H9 (cell line): Measurements from ENCODE around the gene DALRD3. TPM values are rescaled to one million over a fixed set of nuclear protein-coding genes. Genes with fewer than 3 reads are reported as not detected.

Experiments used
- DNase-seq: peaks from one replicate; pipeline ENCODE4 v3.0.0-alpha.2; 2017
- H2AFZ ChIP-seq: one replicate; pipeline ENCODE4 v1.6.1; 2013; ENCODE audit warnings: mild to moderate bottlenecking, low read length, control low read depth, moderate library complexity
- H2AK5ac ChIP-seq: 2 replicates; pipeline ENCODE4 v1.6.1; 2013; ENCODE audit warnings: low read length, control low read depth, mixed read lengths; ENCODE audit not compliant: insufficient read length
- H2BK120ac ChIP-seq: one replicate; pipeline ENCODE4 v1.6.1; 2013; ENCODE audit warnings: low read depth, mild to moderate bottlenecking, low read length, control low read depth, inconsistent platforms; ENCODE audit not compliant: poor library complexity, severe bottlenecking
- H2BK12ac ChIP-seq: 2 replicates; pipeline ENCODE4 v1.6.1; 2013; ENCODE audit warnings: low read length, control low read depth, mixed read lengths, low read depth; ENCODE audit not compliant: insufficient read length
- H2BK15ac ChIP-seq: 2 replicates; pipeline ENCODE4 v1.6.1; 2013; ENCODE audit warnings: low read depth, low read length, control low read depth
- H2BK20ac ChIP-seq: one replicate; pipeline ENCODE4 v1.6.1; 2013; ENCODE audit warnings: low read depth, mild to moderate bottlenecking, low read length, control low read depth, inconsistent platforms; ENCODE audit not compliant: poor library complexity, severe bottlenecking
- H2BK5ac ChIP-seq: 2 replicates; pipeline ENCODE4 v1.6.1; 2013; ENCODE audit warnings: low read length, control low read depth, mixed read lengths; ENCODE audit not compliant: insufficient read length
- H3K14ac ChIP-seq: 2 replicates; pipeline ENCODE4 v1.6.1; 2013; ENCODE audit warnings: low read length, control low read depth; ENCODE audit not compliant: insufficient read depth
- H3K18ac ChIP-seq: 2 replicates; pipeline ENCODE4 v1.6.1; 2013; ENCODE audit warnings: low read depth, mild to moderate bottlenecking, mixed read lengths, low read length, control low read depth; ENCODE audit not compliant: insufficient read length
- H3K23ac ChIP-seq: 2 replicates; pipeline ENCODE4 v1.6.1; 2013; ENCODE audit warnings: low read length, control low read depth, mixed read lengths, low read depth; ENCODE audit not compliant: insufficient read length
- H3K23me2 ChIP-seq: 2 replicates; pipeline ENCODE4 v1.6.1; 2013; ENCODE audit warnings: low read depth, mild to moderate bottlenecking, mixed read lengths, low read length, control low read depth; ENCODE audit not compliant: insufficient read length, poor library complexity, severe bottlenecking
- H3K27ac ChIP-seq: 2 replicates; pipeline ENCODE4 v1.5.1; 2013; ENCODE audit warnings: low read length, control low read depth, mixed read lengths, low read depth; ENCODE audit not compliant: insufficient read length
- H3K27me3 ChIP-seq: 2 replicates; pipeline ENCODE4 v1.6.1; 2013; ENCODE audit warnings: low read length, control low read depth, inconsistent platforms; ENCODE audit not compliant: insufficient read depth
- H3K4ac ChIP-seq: 2 replicates; pipeline ENCODE4 v1.6.1; 2013; ENCODE audit warnings: low read depth, mild to moderate bottlenecking, control low read depth, inconsistent platforms, low read length, moderate library complexity
- H3K4me1 ChIP-seq: 2 replicates; pipeline ENCODE4 v1.6.1; 2013; ENCODE audit warnings: low read length, control low read depth, inconsistent platforms; ENCODE audit not compliant: insufficient read depth
- H3K4me2 ChIP-seq: 2 replicates; pipeline ENCODE4 v1.6.1; 2013; ENCODE audit warnings: low read length, control low read depth, mixed read lengths; ENCODE audit not compliant: insufficient read length, insufficient read depth
- H3K56ac ChIP-seq: 2 replicates; pipeline ENCODE4 v1.6.1; 2013; ENCODE audit warnings: low read depth, mild to moderate bottlenecking, mixed read lengths, low read length, control low read depth; ENCODE audit not compliant: insufficient read length
- H3K79me1 ChIP-seq: 2 replicates; pipeline ENCODE4 v1.6.1; 2013; ENCODE audit warnings: low read depth, mild to moderate bottlenecking, moderate library complexity, low read length, control low read depth, inconsistent platforms; ENCODE audit not compliant: insufficient read depth, poor library complexity, severe bottlenecking
- H3K79me2 ChIP-seq: 2 replicates; pipeline ENCODE4 v1.6.1; 2013; ENCODE audit warnings: low read length, control low read depth, inconsistent platforms; ENCODE audit not compliant: insufficient read depth
- H3K9ac ChIP-seq: 2 replicates; pipeline ENCODE4 v1.6.1; 2013; ENCODE audit warnings: low read length, control low read depth, mixed read lengths; ENCODE audit not compliant: insufficient read length; ENCODE audit errors: extremely low read depth
- H3K9me3 ChIP-seq: one replicate; pipeline ENCODE4 v1.6.1; 2013; ENCODE audit warnings: low read depth, low read length, inconsistent platforms; ENCODE audit not compliant: control insufficient read depth
- H3T11ph ChIP-seq: one replicate; pipeline ENCODE4 v1.6.1; 2013; ENCODE audit warnings: mild to moderate bottlenecking, low read length, control low read depth, inconsistent platforms
- H4K20me1 ChIP-seq: one replicate; pipeline ENCODE4 v1.6.1; 2013; ENCODE audit not compliant: control insufficient read depth, insufficient read length, insufficient read depth
- H4K5ac ChIP-seq: 2 replicates; pipeline ENCODE4 v1.6.1; 2013; ENCODE audit warnings: low read depth, mild to moderate bottlenecking, mixed read lengths, low read length, control low read depth; ENCODE audit not compliant: insufficient read length
- H4K8ac ChIP-seq: replicated peaks from 2 replicates; pipeline ENCODE4 v1.6.1; 2013; ENCODE audit warnings: low read length, control low read depth, mixed read lengths, low read depth; ENCODE audit not compliant: insufficient read length
- H4K91ac ChIP-seq: 2 replicates; pipeline ENCODE4 v1.6.1; 2013; ENCODE audit warnings: low read depth, mild to moderate bottlenecking, moderate library complexity, mixed read lengths, low read length, control low read depth; ENCODE audit not compliant: insufficient read length
- H3K27ac Mint-ChIP-seq, 3 experiments: 2 replicates in 2 of 3; 3 replicates in 1 of 3; pipeline ENCODE4 v1.8.0; 2020 to 2021; ENCODE audit warnings: mixed read lengths in 3 of 3, mild to moderate bottlenecking in 1 of 3, moderate library complexity in 1 of 3
- H3K27me3 Mint-ChIP-seq: 2 replicates; pipeline ENCODE4 v1.8.0; 2021; ENCODE audit warnings: low read depth, mild to moderate bottlenecking, moderate library complexity, mixed read lengths
- H3K36me3 Mint-ChIP-seq, 3 experiments: 2 replicates in 2 of 3; 3 replicates in 1 of 3; pipeline ENCODE4 v1.8.0; 2020 to 2021; ENCODE audit warnings: low read depth in 3 of 3, mixed read lengths in 3 of 3; ENCODE audit not compliant: insufficient read depth in 1 of 3
- H3K4me1 Mint-ChIP-seq, 2 experiments: 2 replicates each; pipeline ENCODE4 v1.8.0; 2020; ENCODE audit warnings: mixed read lengths in 2 of 2
- H3K4me3 Mint-ChIP-seq, 2 experiments: 2 replicates in 1 of 2; 3 replicates in 1 of 2; pipeline ENCODE4 v1.8.0; 2020 to 2021; ENCODE audit warnings: mild to moderate bottlenecking in 2 of 2, mixed read lengths in 2 of 2, moderate library complexity in 1 of 2
- H3K9me3 Mint-ChIP-seq, 2 experiments: 2 replicates in 1 of 2; 3 replicates in 1 of 2; pipeline ENCODE4 v1.8.0; 2020; ENCODE audit warnings: mild to moderate bottlenecking in 2 of 2, mixed read lengths in 2 of 2, moderate library complexity in 1 of 2
- CTCF ChIP-seq: fragments of 200-600 bp; sonication (generic); conservative IDR thresholded peaks from 3 replicates; pipeline ENCODE4 v1.8.0; 2021; ENCODE audit warnings: antibody characterized with exemption, mild to moderate bottlenecking
- WGBS: extraction: QIAGEN DNeasy Blood & Tissue Kit; methylation state at CpG from one replicate; pipeline ENCODE4 v1.1.7; 2013; ENCODE audit warnings: missing lambda C conversion rate, low lambda C conversion rate, mixed read lengths; ENCODE audit not compliant: insufficient read length; ENCODE audit errors: extremely low coverage; 5-methylcytosine and 5-hydroxymethylcytosine counted together
- total RNA-seq: library from RNA; stranded (reverse); gene quantifications from 2 replicates; pipeline ENCODE4 v1.2.1, GENCODE V29; 2021

DALRD3 gene
- total RNA-seq, 1 experiment from 2014 or later: 32.3 TPM

GRCh38 chr3:48983096-48983495 is 35.3 kb downstream of the DALRD3 start:
- Mint-ChIP-seq H3K4me3 (no peak overlapping the region), H3K36me3 (peaks cover 37 to 72% (median 53%) of the 10 kb centered on the region in 3 experiments), H3K4me1 (peaks cover 3% of the 10 kb centered on the region in 2 experiments), H3K27me3 (no peaks in the 10 kb centered on the region; the same call in 1 of the 2 replicates), H3K9me3 (no peaks in the 10 kb centered on the region), H3K27ac (peak overlapping the region in 2 of 3 experiments; percentile 34 to 46; a peak in 2 of 7 replicates)
- Histone ChIP-seq H3T11ph (no peak overlapping the region), H3K4me2 (no peak overlapping the region), H3K79me2 (no peaks in the 10 kb centered on the region), H2AK5ac (no peak overlapping the region), H4K5ac (no peak overlapping the region), H3K27ac (no peak overlapping the region), H3K9ac (no peak overlapping the region), H2BK12ac (no peak overlapping the region), H4K20me1 (no peaks in the 10 kb centered on the region), H4K91ac (no peak overlapping the region), H3K4ac (no peak overlapping the region), H2AFZ (no peak overlapping the region), H3K9me3 (no peaks in the 10 kb centered on the region), H3K79me1 (no peaks in the 10 kb centered on the region), H3K27me3 (no peaks in the 10 kb centered on the region), H2BK5ac (no peak overlapping the region), H3K14ac (no peak overlapping the region), H3K4me1 (no peaks in the 10 kb centered on the region), H2BK15ac (no peak overlapping the region), H3K18ac (no peak overlapping the region), H3K56ac (no peak overlapping the region), H2BK120ac (no peak overlapping the region), H2BK20ac (no peak overlapping the region), H3K23ac (no peak overlapping the region), H3K23me2 (no peaks in the 10 kb centered on the region), H4K8ac (no peak overlapping the region)
- no peak for TF ChIP-seq CTCF
- no CpG with 5 or more reads among the region's 4 CpGs for WGBS
- no peak for DNase-seq
